H54 (cell line): Measurements from ENCODE around the gene CTIF.

Source experiments
- DNase-seq: peaks from one replicate; pipeline ENCODE4 v3.0.0; 2011; ENCODE audit warnings: low spot score, mixed read lengths; ENCODE audit not compliant: insufficient read length
- FAIRE-seq: peaks from 3 replicates; lab custom pipeline; 2011; peaks lifted over from hg19 to GRCh38; lab: Jason Lieb, UNC
- POLR2A ChIP-seq: IDR thresholded peaks from 2 replicates; pipeline ENCODE4 v1.6.1; 2011; ENCODE audit warnings: low read depth, mild to moderate bottlenecking, low read length

The CTIF gene

DNA sequence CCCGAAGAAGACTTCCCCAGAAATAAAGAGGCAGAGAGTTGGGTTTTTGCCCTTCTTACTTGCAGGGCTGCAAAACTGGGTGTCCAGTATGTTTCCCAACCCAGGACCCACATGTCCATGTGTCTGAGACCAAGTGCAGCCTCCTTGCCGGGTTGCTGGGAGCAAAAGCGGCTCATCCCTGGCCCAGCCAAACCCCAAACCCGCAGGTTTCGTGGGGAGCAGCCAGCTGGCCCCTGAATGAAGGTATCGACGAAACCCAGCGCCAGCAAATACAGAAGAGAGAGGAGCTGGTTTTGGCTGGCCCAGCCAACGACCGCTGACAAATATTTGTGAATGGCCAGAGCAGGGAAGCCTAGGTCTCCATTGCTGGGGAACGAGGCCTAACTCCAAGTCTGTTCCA lies 214.9 kb downstream of the CTIF start:
- no peak for FAIRE-seq
- TF ChIP-seq POLR2A = no peak
- DNase-seq = no peak

DNA sequence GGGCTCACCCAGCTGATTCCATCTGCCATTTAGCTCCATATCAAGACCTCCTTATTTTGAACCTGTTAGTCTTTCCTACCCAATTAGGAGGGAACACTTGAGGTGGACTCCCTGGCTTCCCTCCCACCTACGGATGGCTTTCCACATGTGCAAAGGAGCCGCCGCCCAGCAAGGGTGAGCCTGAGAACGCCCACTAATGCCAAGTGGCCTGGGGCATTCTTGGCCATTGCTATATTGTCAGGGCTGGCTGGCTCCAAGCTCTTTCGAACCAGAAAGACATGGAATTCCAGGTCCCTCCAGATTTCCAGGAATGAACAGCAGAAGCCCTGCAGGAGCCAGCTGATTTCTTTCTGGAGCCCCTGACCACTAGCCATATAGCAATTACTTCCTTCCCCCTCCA lies 215.7 kb downstream of the CTIF start:
- no peak for TF ChIP-seq POLR2A
- no peak for DNase-seq
- no peak for FAIRE-seq

DNA sequence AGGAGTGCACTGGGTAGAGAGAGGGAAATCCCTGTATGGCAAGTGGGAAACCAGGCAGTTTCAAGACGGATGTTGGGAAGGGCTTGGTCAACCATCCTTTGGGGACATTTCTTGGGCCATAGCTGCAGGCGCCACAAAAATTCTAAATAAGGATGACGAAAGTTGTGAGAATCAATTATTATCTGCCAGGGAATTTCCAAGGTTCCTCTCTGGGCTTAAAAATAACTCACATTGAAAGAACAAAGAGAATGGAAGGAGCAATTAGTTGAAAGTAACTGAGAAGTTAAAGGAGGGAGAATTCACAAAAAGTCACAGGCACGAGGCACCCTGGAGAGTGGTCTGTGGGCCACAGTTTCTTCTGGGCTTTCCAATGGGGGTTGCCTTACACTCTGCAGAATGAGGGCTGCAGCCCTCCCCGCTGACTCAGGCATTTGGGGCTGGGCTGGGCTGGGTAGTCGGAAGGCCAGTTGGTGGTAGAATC lies 216.2 kb downstream of the CTIF start:
- FAIRE-seq (no peak), DNase-seq (no peak)
- TF ChIP-seq POLR2A = no peak

DNA sequence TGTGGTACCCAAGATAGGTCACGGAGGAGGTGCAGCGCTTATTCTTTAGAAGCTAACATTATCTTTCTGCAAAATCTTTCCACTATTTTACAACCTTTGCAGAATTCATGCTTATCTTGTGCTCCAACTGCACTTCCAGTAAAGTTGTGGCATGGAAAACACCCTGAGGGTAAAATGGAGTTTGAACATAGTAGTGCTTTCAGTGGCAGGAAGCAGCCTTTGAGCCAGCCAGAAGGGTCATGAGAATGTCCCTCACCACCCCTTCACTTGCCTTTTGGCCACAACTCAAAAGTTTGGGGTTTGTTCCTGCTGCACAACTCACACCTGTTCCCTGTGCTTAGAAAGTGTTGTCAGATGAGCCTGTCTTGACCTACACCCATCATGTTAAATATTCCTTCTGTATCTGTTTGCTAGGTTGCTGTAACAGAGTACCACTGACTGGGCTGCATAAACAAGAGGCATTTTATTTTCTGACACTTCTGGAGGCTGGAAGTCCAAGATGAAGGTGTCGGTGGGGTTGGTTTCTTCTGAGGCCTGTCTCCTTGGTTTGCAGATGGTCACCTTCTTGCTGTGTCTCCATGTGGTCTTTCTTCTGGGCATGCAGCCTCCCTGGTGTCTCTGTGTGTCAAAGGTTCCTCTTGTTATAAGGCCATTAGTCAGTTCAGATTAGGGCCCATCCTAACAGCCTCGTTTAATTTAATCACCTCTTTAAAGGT lies 217.8 kb downstream of the CTIF start:
- DNase-seq (no peak), FAIRE-seq (no peak)
- no peak for TF ChIP-seq POLR2A

GRCh38 chr18:48757367-48757766 lies 218.5 kb downstream of the CTIF start:
- no peak for TF ChIP-seq POLR2A
- DNase-seq = no peak
- no peak for FAIRE-seq

- no peak for TF ChIP-seq POLR2A
- DNase-seq = no peak
- FAIRE-seq = no peak
These were observed 219.1 kb downstream of the CTIF start for GRCh38 chr18:48757906-48758305.

GRCh38 chr18:48761582-48761981 lies 222.8 kb downstream of the CTIF start:
- DNase-seq (no peak), FAIRE-seq (no peak)
- TF ChIP-seq POLR2A = no peak

GRCh38 chr18:48762022-48762421 lies 223.2 kb downstream of the CTIF start:
- FAIRE-seq = no peak

DNA sequence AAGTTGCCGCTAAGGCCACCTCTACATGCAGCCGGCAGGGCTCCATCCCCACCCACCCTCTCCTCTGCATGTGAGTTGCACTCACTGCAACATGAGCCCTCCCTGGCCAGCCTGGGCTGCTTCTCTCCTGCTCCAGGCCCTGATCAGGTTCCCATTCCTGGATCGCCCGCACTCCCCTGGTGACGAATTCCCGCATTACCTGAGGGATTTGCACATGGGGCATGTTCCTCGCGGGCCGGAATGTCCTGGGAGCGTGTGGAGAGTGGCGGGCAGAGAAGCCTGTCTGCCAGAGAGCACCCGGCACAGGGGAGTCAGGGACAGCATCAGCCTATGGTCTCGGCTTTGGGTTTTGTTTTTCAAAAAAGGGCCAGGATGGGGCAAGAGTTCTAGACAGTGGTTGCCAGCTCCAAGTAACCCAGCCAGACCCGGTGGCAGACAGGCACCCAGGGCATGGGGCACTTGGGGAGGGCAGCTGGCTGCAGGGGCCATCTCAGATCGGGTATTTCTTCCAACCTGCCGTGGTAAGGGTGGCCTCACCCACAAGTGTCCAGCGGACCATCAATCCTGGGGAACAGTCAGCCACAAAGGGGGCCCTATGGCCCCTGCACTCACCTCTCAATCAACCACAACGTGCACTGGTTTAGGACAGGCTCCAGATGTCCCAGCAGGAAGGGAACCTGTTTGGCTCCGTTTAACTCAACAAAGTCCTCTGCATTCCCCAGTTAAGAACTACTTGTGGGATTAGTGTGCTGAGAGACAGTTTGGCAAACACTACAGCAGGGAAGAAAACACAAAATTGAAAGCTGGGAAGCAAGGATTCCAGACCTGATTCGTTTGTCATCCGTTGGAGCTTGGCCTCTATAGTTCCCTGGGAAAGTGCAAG lies 224.2 kb downstream of the CTIF start:
- TF ChIP-seq POLR2A = no peak
- DNase-seq (no peak), FAIRE-seq (no peak)

More at GRCh38 chr18:48762022-48762421, 223.2 kb downstream of the CTIF start:
- TF ChIP-seq POLR2A = no peak
- DNase-seq = no peak

DNA sequence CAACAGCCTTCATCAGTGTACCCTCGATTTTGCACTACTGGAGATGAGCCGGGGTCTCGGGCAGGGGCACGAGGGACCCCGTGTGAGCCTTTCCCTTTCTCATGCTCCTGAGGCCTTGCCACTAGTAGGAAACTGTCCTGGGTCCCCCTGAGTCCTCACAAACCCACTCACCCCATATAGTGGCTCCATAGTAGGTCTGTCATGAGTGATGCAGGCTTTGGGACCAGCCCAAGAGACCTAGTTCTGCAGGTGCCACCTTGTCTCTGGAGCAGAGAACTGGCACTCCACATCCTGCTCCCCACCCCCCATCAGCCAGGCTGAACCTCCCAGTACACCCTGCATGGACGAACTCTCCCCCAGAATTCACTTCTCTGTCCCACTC lies 224.9 kb downstream of the CTIF start:
- TF ChIP-seq POLR2A = no peak
- no peak for FAIRE-seq
- no peak for DNase-seq

GRCh38 chr18:48765053-48765452 lies 226.2 kb downstream of the CTIF start:
- no peak for DNase-seq
- no peak for TF ChIP-seq POLR2A
- FAIRE-seq = no peak

GRCh38 chr18:48766026-48766425 lies 227.2 kb downstream of the CTIF start:
- TF ChIP-seq POLR2A = no peak
- FAIRE-seq = no peak
- no peak for DNase-seq

- TF ChIP-seq POLR2A = no peak
- DNase-seq = no peak
These were observed 227.7 kb downstream of the CTIF start for GRCh38 chr18:48766487-48766886.

DNA sequence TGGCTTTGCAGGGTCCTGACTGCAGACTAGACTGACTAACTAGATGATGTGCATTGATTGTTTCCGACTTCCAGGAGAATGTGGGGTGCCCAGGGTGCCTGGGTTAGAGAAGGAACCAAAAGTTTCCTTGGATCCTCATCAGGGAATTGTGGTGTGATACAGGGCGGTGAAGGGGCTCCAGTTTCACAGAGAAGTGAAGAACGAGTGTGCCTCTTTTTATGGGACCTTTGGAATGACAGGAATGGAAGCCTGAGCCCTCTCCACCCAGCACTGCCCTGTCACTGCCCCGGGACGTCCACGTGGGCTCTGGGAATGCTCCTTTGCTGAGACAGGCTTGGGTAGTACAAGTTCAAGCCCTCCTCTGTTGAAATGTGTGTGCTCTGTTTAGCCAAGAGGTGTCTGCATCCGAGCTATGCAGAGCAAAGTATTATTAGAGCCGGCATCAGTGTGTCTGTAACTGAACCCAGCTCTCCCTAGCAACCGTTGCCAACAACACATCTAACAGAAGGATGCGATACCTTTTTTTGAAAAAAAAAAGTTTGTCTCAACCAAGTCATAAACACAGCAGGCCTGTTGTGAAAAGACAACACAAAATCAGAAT lies 228.4 kb downstream of the CTIF start:
- no peak for DNase-seq
- TF ChIP-seq POLR2A = no peak
- FAIRE-seq = no peak

More at GRCh38 chr18:48766487-48766886, 227.7 kb downstream of the CTIF start:
- FAIRE-seq = no peak
